Dendritic cell treated with granulocyte-macrophage colony-stimulating factor and Interleukin-4, amounts not matched to agents 40 ng/mL and 50 ng/mL, for 4 days (primary cell): Measurements from ENCODE around the gene WBP11.

Experiments used
- H3K27ac Mint-ChIP-seq: one replicate; pipeline ENCODE4 v1.8.0; 2022; ENCODE audit warnings: mild to moderate bottlenecking, mixed read lengths
- H3K27me3 Mint-ChIP-seq: one replicate; pipeline ENCODE4 v1.8.0; 2022; ENCODE audit warnings: mild to moderate bottlenecking, mixed read lengths
- H3K36me3 Mint-ChIP-seq: one replicate; pipeline ENCODE4 v1.8.0; 2022; ENCODE audit warnings: low read depth, mixed read lengths
- H3K4me1 Mint-ChIP-seq: one replicate; pipeline ENCODE4 v1.8.0; 2022; ENCODE audit warnings: low read depth, mixed read lengths
- H3K4me3 Mint-ChIP-seq: one replicate; pipeline ENCODE4 v1.8.0; 2022; ENCODE audit warnings: mild to moderate bottlenecking, moderate library complexity, mixed read lengths
- H3K9me3 Mint-ChIP-seq: one replicate; pipeline ENCODE4 v1.8.0; 2022; ENCODE audit warnings: mixed read lengths
- intact Hi-C: fragments of 100-400 bp; cut with micrococcal nuclease; formaldehyde crosslinking; loops from one replicate; pipeline ENCODE4 v1.15.0; 2022

WBP11 gene

GRCh38 chr12:14803011-14803829 lies at the start of gene WBP11, which contains the start of gene C12orf60:
Gene WBP11, minus strand, starts transcription at chr12:14803478. Its CDS starts 2,095 bp downstream, at chr12:14801383.
Gene C12orf60, plus strand, starts transcription at chr12:14803670. Its CDS starts 19,266 bp downstream, at chr12:14822936.
- no peak within 1 kb of the TSS for H3K27ac Mint-ChIP-seq

GRCh38 chr12:14852880-14853279 lies 49.6 kb upstream of the WBP11 start:
- H3K4me3 Mint-ChIP-seq, result no peak overlapping the region
- no peak overlapping the region for H3K27ac Mint-ChIP-seq
- no peaks in the 10 kb centered on the region for H3K36me3 Mint-ChIP-seq
- H3K27me3 Mint-ChIP-seq, result no peaks in the 10 kb centered on the region
- H3K4me1 Mint-ChIP-seq, result peaks cover 5% of the 10 kb centered on the region
- intact Hi-C loops, result no loop called here
- no peaks in the 10 kb centered on the region for H3K9me3 Mint-ChIP-seq

More at GRCh38 chr12:14803011-14803829, at the start of gene WBP11, which contains the start of gene C12orf60:
- Mint-ChIP-seq H3K36me3 (peaks cover 28% of the 10 kb centered on the region), H3K27me3 (no peaks in the 10 kb centered on the region), H3K9me3 (no peaks in the 10 kb centered on the region), H3K4me3 (no peak within 1 kb of the TSS), H3K4me1 (peaks cover 10% of the 10 kb centered on the region)
- intact Hi-C loops, result loop anchor here (1.0 kb wide), 2 partner anchors 29 to 33 kb away; a partner anchor contains a TSS

GRCh38 chr12:14850929-14851663 lies 47.8 kb upstream of the WBP11 start:
- H3K4me3 Mint-ChIP-seq, result no peak overlapping the region
- no peak overlapping the region for H3K27ac Mint-ChIP-seq

GRCh38 chr12:14849661-14850060 lies 46.4 kb upstream of the WBP11 start:
- Mint-ChIP-seq H3K4me1 (peaks cover 6% of the 10 kb centered on the region), H3K4me3 (no peak overlapping the region), H3K9me3 (no peaks in the 10 kb centered on the region), H3K27ac (no peak overlapping the region), H3K36me3 (no peaks in the 10 kb centered on the region), H3K27me3 (no peaks in the 10 kb centered on the region)
- intact Hi-C loops, result loop anchor here (5.0 to 10.0 kb wide), 4 partner anchors 93 to 418 kb away; partner anchors contain the start of gene RERG

More at GRCh38 chr12:14850929-14851663, 47.8 kb upstream of the WBP11 start:
- no peaks in the 10 kb centered on the region for H3K4me1 Mint-ChIP-seq
- H3K36me3 Mint-ChIP-seq, result no peaks in the 10 kb centered on the region
- intact Hi-C loops, result no loop called here
- H3K27me3 Mint-ChIP-seq, result no peaks in the 10 kb centered on the region
- H3K9me3 Mint-ChIP-seq, result no peaks in the 10 kb centered on the region

GRCh38 chr12:14846876-14847580 lies 43.8 kb upstream of the WBP11 start:
- Mint-ChIP-seq H3K4me1 (peaks cover 6% of the 10 kb centered on the region), H3K9me3 (no peaks in the 10 kb centered on the region), H3K27me3 (no peaks in the 10 kb centered on the region), H3K27ac (no peak overlapping the region), H3K4me3 (no peak overlapping the region), H3K36me3 (no peaks in the 10 kb centered on the region)
- intact Hi-C loops, result loop anchor here (5.0 to 10.0 kb wide), 4 partner anchors 95 to 420 kb away; partner anchors contain the start of gene RERG

GRCh38 chr12:14846042-14846587 lies 42.8 kb upstream of the WBP11 start:
- H3K36me3 Mint-ChIP-seq, result no peaks in the 10 kb centered on the region
- intact Hi-C loops, result loop anchor here (5.0 to 10.0 kb wide), 4 partner anchors 96 to 421 kb away; partner anchors contain the start of gene RERG
- H3K4me1 Mint-ChIP-seq, result peaks cover 6% of the 10 kb centered on the region
- no peaks in the 10 kb centered on the region for H3K9me3 Mint-ChIP-seq
- H3K4me3 Mint-ChIP-seq, result no peak overlapping the region
- H3K27ac Mint-ChIP-seq, result no peak overlapping the region
- H3K27me3 Mint-ChIP-seq, result no peaks in the 10 kb centered on the region

- H3K9me3 Mint-ChIP-seq, result no peaks in the 10 kb centered on the region
- intact Hi-C loops, result loop anchor here (1.0 to 10.0 kb wide), 5 partner anchors 97 to 422 kb away; partner anchors contain the start of gene RERG
- H3K27ac Mint-ChIP-seq, result peak overlapping the region; percentile 57
- no peak overlapping the region for H3K4me3 Mint-ChIP-seq
- H3K4me1 Mint-ChIP-seq, result peaks cover 6% of the 10 kb centered on the region
- no peaks in the 10 kb centered on the region for H3K36me3 Mint-ChIP-seq
- H3K27me3 Mint-ChIP-seq, result no peaks in the 10 kb centered on the region
Measured at GRCh38 chr12:14845350-14845750, 42.1 kb upstream of the WBP11 start.

- intact Hi-C loops, result loop anchor here (10.0 kb wide), 1 partner anchor 380 kb away; the partner anchor contains the start of gene RERG
- Mint-ChIP-seq H3K4me1 (peaks cover 6% of the 10 kb centered on the region), H3K4me3 (no peak overlapping the region), H3K9me3 (no peaks in the 10 kb centered on the region), H3K36me3 (no peaks in the 10 kb centered on the region), H3K27ac (no peak overlapping the region), H3K27me3 (no peaks in the 10 kb centered on the region)
Measured at GRCh38 chr12:14844401-14844800, 41.1 kb upstream of the WBP11 start.

- no peaks in the 10 kb centered on the region for H3K9me3 Mint-ChIP-seq
- no peak within 1 kb of the TSS for H3K4me3 Mint-ChIP-seq
- no peak within 1 kb of the TSS for H3K27ac Mint-ChIP-seq
- intact Hi-C loops, result loop anchor here (10.0 kb wide), 1 partner anchor 381 kb away; the partner anchor contains the start of gene RERG
- peaks cover 6% of the 10 kb centered on the region for H3K4me1 Mint-ChIP-seq
- no peaks in the 10 kb centered on the region for H3K36me3 Mint-ChIP-seq
- H3K27me3 Mint-ChIP-seq, result no peaks in the 10 kb centered on the region
Measured at GRCh38 chr12:14843425-14843887, 40.2 kb upstream of the WBP11 start, which contains the start of gene ART4. Gene ART4, minus strand, starts transcription at chr12:14843526. Its CDS starts 413 bp downstream, at chr12:14843113.

GRCh38 chr12:14842315-14842714 lies 39.0 kb upstream of the WBP11 start:
- Mint-ChIP-seq H3K36me3 (no peaks in the 10 kb centered on the region), H3K27ac (no peak overlapping the region), H3K4me3 (no peak overlapping the region), H3K9me3 (no peaks in the 10 kb centered on the region), H3K4me1 (peaks cover 6% of the 10 kb centered on the region), H3K27me3 (no peaks in the 10 kb centered on the region)
- intact Hi-C loops, result loop anchor here (10.0 kb wide), 1 partner anchor 382 kb away; the partner anchor contains the start of gene RERG

- intact Hi-C loops, result loop anchor here (10.0 kb wide), 1 partner anchor 383 kb away; the partner anchor contains the start of gene RERG
- Mint-ChIP-seq H3K36me3 (no peaks in the 10 kb centered on the region), H3K27ac (no peak overlapping the region), H3K27me3 (no peaks in the 10 kb centered on the region), H3K4me3 (no peak overlapping the region), H3K4me1 (peaks cover 6% of the 10 kb centered on the region), H3K9me3 (no peaks in the 10 kb centered on the region)
Measured at GRCh38 chr12:14841761-14842160, 38.5 kb upstream of the WBP11 start.

- Mint-ChIP-seq H3K36me3 (no peaks in the 10 kb centered on the region), H3K9me3 (no peaks in the 10 kb centered on the region), H3K4me3 (no peak overlapping the region), H3K4me1 (peaks cover 6% of the 10 kb centered on the region), H3K27ac (no peak overlapping the region), H3K27me3 (no peaks in the 10 kb centered on the region)
- intact Hi-C loops, result loop anchor here (10.0 kb wide), 1 partner anchor 384 kb away; the partner anchor contains the start of gene RERG
Measured at GRCh38 chr12:14840616-14841015, 37.3 kb upstream of the WBP11 start.

GRCh38 chr12:14839262-14839661 lies 36.0 kb upstream of the WBP11 start:
- no peak overlapping the region for H3K27ac Mint-ChIP-seq
- H3K4me3 Mint-ChIP-seq, result no peak overlapping the region
- H3K4me1 Mint-ChIP-seq, result peaks cover 7% of the 10 kb centered on the region
- intact Hi-C loops, result no loop called here
- H3K27me3 Mint-ChIP-seq, result no peaks in the 10 kb centered on the region
- H3K9me3 Mint-ChIP-seq, result no peaks in the 10 kb centered on the region
- H3K36me3 Mint-ChIP-seq, result no peaks in the 10 kb centered on the region
